Measurements from ENCODE around the gene FAM135A. TPM values are rescaled to one million over a fixed set of nuclear protein-coding genes. Genes with fewer than 3 reads are reported as not detected.

Gene FAM135A
- total and polyA plus RNA-seq, 10 of the 15 experiments (the other 5 are each of a cell fraction or from before 2014, with no cell fraction given): 3.9 to 24.5 (median 13.7) TPM

- no peak overlapping the region for H3K27ac ChIP-seq (ENCODE audit: control insufficient read depth, insufficient read depth)
- no peak overlapping the region for H2AFZ ChIP-seq (ENCODE audit: control insufficient read depth, low read depth, low read length)
- no peaks in the 10 kb centered on the region for H3K4me1 ChIP-seq (ENCODE audit: control insufficient read depth, insufficient read depth, low read length)
- in situ Hi-C loops (cut with MboI) (no loop called here), intact Hi-C loops (cut with micrococcal nuclease; ENCODE audit: unreplicated experiment) (no loop called here)
- RAD21 ChIA-PET (ENCODE audit: unreplicated experiment): interaction anchor here (0.6 kb wide), 1 partner anchor 212 kb away, joined by 3 read pairs; no protein-coding TSS in a partner anchor
- no peaks in the 10 kb centered on the region for H3K36me3 ChIP-seq (ENCODE audit: control insufficient read depth in 2 of 2, insufficient read depth in 2 of 2, low read length in 1 of 2)
- no peak overlapping the region for H3K9ac ChIP-seq (ENCODE audit: control insufficient read depth, insufficient read depth, low read length)
- DNase-seq (ENCODE audit: low read depth, low spot score): no peak
- no peaks in the 10 kb centered on the region for H3K9me3 ChIP-seq (replicated peaks; ENCODE audit: control insufficient read depth, insufficient read depth, low read length)
- CTCF ChIA-PET: interaction anchor here (1.2 to 2.4 kb wide), 3 partner anchors 18 to 292 kb away, joined by 3 to 13 read pairs (median 7); no protein-coding TSS in a partner anchor
- no peak for FAIRE-seq
- POLR2A ChIA-PET: interaction anchor here (1.1 kb wide), 1 partner anchor 24 kb away, joined by 6 read pairs; the partner anchor contains the start of gene FAM135A
- H3K4me3 ChIP-seq: no peak overlapping the region
- H4K20me1 ChIP-seq (ENCODE audit: control insufficient read depth, insufficient read depth): no peaks in the 10 kb centered on the region
- no peak overlapping the region for H3K4me2 ChIP-seq (ENCODE audit: control insufficient read depth, insufficient read depth)
- no TSS peak for BruUV-seq (replicated peaks)
- no peaks in the 10 kb centered on the region; a peak in 3 of 4 replicates for H3K27me3 ChIP-seq (replicated peaks in 1 of 2; ENCODE audit: control insufficient read depth in 2 of 2, insufficient read depth in 2 of 2, low read length in 1 of 2)
- SMC1A ChIA-PET (ENCODE audit: uncharacterized antibody, unreplicated experiment): interaction anchor here (0.6 to 2.0 kb wide), 5 partner anchors 10 to 168 kb away, joined by 3 to 5 read pairs (median 3); no protein-coding TSS in a partner anchor
- no peak for ATAC-seq
- no peaks in the 10 kb centered on the region for H3K79me2 ChIP-seq (ENCODE audit: control insufficient read depth, insufficient read depth, low read length)
- TF ChIP-seq USF2 (IDR thresholded peaks at IDR 0.05; ENCODE audit: borderline replicate concordance, low read depth, low read length) (no peak), CEBPB (IDR thresholded peaks at IDR 0.05; ENCODE audit: borderline replicate concordance in 1 of 2, low read depth in 2 of 2, low read length in 2 of 2) (no peak), KDM1A (IDR thresholded peaks at IDR 0.05; ENCODE audit: borderline replicate concordance) (no peak), EZH2 (IDR thresholded peaks at IDR 0.05; ENCODE audit: borderline replicate concordance, control insufficient read depth, low read depth, low read length) (no peak), CUX1 (IDR thresholded peaks at IDR 0.05; ENCODE audit: insufficient replicate concordance, low read depth, low read length) (no peak), NFYB (IDR thresholded peaks at IDR 0.05; ENCODE audit: insufficient read depth, low read depth, low read length) (no peak), IRF4 (IDR thresholded peaks at IDR 0.05; ENCODE audit: low read depth, low read length) (no peak), ZNF207 (IDR thresholded peaks at IDR 0.05; ENCODE audit: borderline replicate concordance) (no peak), EGR1 (IDR thresholded peaks at IDR 0.05; ENCODE audit: borderline replicate concordance in 1 of 2, low read depth in 2 of 2, low read length in 2 of 2) (no peak), TBL1XR1 (IDR thresholded peaks at IDR 0.05; ENCODE audit: low read depth, low read length) (no peak), ZBTB4 (CRISPR knock-in tag; IDR thresholded peaks at IDR 0.05) (no peak), SREBF2 (IDR thresholded peaks at IDR 0.05; ENCODE audit: low read length) (no peak), CREB1 (IDR thresholded peaks at IDR 0.05; ENCODE audit: low read depth) (no peak), USF1 (IDR thresholded peaks at IDR 0.05; ENCODE audit: borderline replicate concordance, extremely low read length, insufficient read depth, low read depth, low read length) (no peak)
These were observed 24.0 kb upstream of the FAM135A start for GRCh38 chr6:70389261-70389660.

Measured in GM12878 (cell line).